Kidney (tissue), 14 donors: Measurements from ENCODE around the gene HSF4. TPM values are rescaled to one million over a fixed set of nuclear protein-coding genes. Genes with fewer than 3 reads are reported as not detected.

Source experiments
- DNase-seq, 5 donors: peaks; one replicate each; pipeline ENCODE4 v3.0.0-alpha.2; 2013 to 2020
- FAIRE-seq: peaks from 2 replicates; lab custom pipeline; 2012; peaks lifted over from hg19 to GRCh38; lab: Jason Lieb, UNC
- H3K27ac ChIP-seq, 2 donors: one replicate each; pipeline ENCODE4 v1.7.0; 2013; ENCODE audit warnings: low read depth in 2 of 2, low read length in 2 of 2, inconsistent platforms in 1 of 2
- H3K27me3 ChIP-seq: one replicate; pipeline ENCODE4 v1.7.1; 2013; ENCODE audit warnings: low read length, inconsistent platforms; ENCODE audit not compliant: control insufficient read depth, insufficient read depth
- H3K36me3 ChIP-seq, 3 donors: one replicate each; pipeline versions ENCODE4 v1.7.0 to v1.7.1; 2013; ENCODE audit warnings: low read length in 3 of 3, control low read depth in 1 of 3, inconsistent platforms in 1 of 3; ENCODE audit not compliant: insufficient read depth in 3 of 3, control insufficient read depth in 2 of 3
- H3K4me1 ChIP-seq, 3 donors: one replicate each; pipeline versions ENCODE4 v1.7.0 to v1.7.1; 2013; ENCODE audit warnings: low read length in 3 of 3, inconsistent platforms in 1 of 3, low read depth in 1 of 3; ENCODE audit not compliant: control insufficient read depth in 2 of 3, insufficient read depth in 2 of 3
- H3K4me3 ChIP-seq, 3 donors: one replicate each; pipeline versions ENCODE4 v1.7.0 to v1.8.1; 2013; ENCODE audit warnings: low read length in 3 of 3, control low read depth in 1 of 3, inconsistent platforms in 1 of 3
- H3K9ac ChIP-seq, 3 donors: one replicate each; pipeline versions ENCODE4 v1.7.0 to v1.7.1; 2013; ENCODE audit warnings: low read length in 3 of 3, control low read depth in 1 of 3, inconsistent platforms in 1 of 3
- H3K9me3 ChIP-seq, 3 donors: one replicate each; pipeline versions ENCODE4 v1.7.0 to v1.7.1; 2013; ENCODE audit warnings: low read length in 3 of 3, control low read depth in 1 of 3, inconsistent platforms in 1 of 3; ENCODE audit not compliant: control insufficient read depth in 2 of 3, insufficient read depth in 1 of 3
- CTCF ChIP-seq: IDR thresholded peaks from 3 replicates; pipeline ENCODE4 v1.5.1; 2012; ENCODE audit warnings: mild to moderate bottlenecking, moderate library complexity, borderline replicate concordance; ENCODE audit not compliant: insufficient read depth; ENCODE audit errors: extremely low read depth
- intact Hi-C: fragments of 100-400 bp; cut with DNase I; formaldehyde crosslinking; loops from one replicate; pipeline ENCODE4 v1.11.1; 2022
- polyA plus RNA-seq: library from polyadenylated mRNA; stranded (reverse); fragments of 350-450 nt; fragmentation: Illumina TruSeq; extraction: RNeasy Lipid Tissue Mini Kit (QIAGEN cat#74804); gene quantifications from one replicate; pipeline ENCODE4 v1.2.3, GENCODE V29; 2014; ENCODE audit warnings: low read depth, low replicate concordance; ENCODE audit not compliant: insufficient read depth
- total RNA-seq: library from RNA; stranded (reverse); fragmentation: NEBNext Ultra II Directional; extraction: Animal tissue kit (Norgen Biotek cat#: 25700); gene quantifications from one replicate; pipeline ENCODE4 v1.2.1, GENCODE V29; 2021
- donor health status: control.
- donor health status: control.
- donor health status: control.
- donor health status: control.
- donor health status: control.
- donor health status: DM: yes; HTN: yes; CAD: no.
- donor health status: Normal renal cell carcinoma (clear cell type).

Gene HSF4
- total and polyA plus RNA-seq, 2 donors from 2014 or later = 26.7 to 37.9 TPM

DNA sequence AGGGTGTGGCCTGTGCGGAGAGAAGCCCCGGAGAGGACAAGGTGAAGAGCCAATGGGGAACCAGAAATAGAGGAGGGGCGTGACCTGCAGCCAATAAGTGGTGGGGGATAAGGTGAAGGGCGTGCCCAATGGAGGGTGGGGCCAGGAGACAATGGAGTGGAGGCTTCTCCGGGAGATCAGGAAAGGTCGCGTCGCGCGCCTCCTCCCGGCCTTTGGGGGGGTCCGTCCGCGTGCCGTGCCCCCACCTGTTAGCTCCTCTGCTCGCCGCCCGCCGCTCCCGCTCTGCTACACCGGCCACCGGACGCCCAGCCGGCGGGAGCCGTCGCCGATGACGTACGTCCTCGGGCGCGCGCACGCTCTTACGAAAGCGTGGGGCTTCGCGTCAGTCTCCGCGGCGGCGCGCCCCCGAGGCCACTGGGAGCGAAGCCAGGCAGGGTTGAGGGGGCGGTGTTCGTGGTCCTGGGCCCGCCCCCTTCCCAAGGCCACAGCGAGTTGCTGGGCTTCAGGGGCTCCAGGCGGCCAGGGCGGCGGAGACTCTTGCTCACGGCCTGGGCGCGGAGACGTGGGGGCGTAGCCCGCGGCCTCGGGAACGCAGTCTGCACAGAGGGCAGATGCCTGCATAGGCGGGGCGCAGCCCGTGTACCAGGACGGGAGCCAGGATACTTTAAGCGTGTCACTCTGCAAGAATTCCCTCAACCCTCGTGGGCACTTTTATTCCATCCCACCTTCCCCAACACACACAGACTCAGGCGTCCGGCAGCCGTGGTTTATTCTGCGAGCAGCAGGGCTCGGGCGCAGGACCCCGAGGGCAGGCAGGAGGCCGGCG, 19.3 kb downstream of the HSF4 start, which contains the start of gene MATCAP1:
TSS of gene MATCAP1 (minus strand) at position 337 of the 826 bp plus-strand sequence. CDS start 3,353 bp downstream, outside the sequence.
- Histone ChIP-seq H3K36me3 (no peaks in the 10 kb centered on the region), H3K27me3 (no peaks in the 10 kb centered on the region), H3K4me3 (peak within 1 kb of the TSS; percentile 76 to 81 (median 79)), H3K4me1 (peaks cover 0 to 24% (median 9%) of the 10 kb centered on the region in 3 donors), H3K27ac (peak within 1 kb of the TSS; percentile 95 to 96), H3K9me3 (no peaks in the 10 kb centered on the region), H3K9ac (peak within 1 kb of the TSS; percentile 43 to 67 (median 52))
- intact Hi-C loops = no loop called here
- FAIRE-seq = peak; percentile 93
- peak; percentile 96 to 98 (median 98) for DNase-seq
- TF ChIP-seq CTCF = no peak

DNA sequence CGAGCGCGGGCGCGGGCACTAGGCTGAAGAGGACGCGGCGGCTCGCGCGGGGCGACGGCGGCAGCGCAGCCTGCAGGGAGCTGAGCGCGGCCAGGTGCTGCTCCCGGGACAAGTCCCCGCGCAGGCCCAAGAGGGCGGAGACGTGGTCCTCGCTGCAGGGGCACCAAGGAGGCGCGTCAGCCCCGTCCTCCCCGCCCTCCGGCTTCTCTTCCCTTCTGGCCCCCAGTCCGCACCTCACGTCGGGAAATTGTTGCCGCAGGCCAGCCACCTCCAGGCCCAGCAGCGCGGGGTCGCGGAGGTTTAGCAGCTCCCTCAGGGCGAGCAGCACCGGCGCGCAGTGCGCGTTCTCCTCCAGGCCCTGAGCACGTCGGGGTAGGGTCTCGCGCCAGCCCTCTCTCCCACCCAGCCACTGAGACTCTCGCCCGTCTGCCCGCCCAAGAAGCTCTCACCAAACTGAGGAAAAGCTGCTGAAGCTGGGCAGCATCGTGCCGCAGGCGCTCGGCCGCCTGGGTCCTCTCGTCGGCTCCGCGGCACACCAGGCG, 20.0 kb downstream of the HSF4 start:
- Histone ChIP-seq H3K27ac (peak overlapping the region in 1 of 2 donors; percentile 95), H3K9ac (no peak overlapping the region), H3K27me3 (no peaks in the 10 kb centered on the region), H3K36me3 (no peaks in the 10 kb centered on the region), H3K9me3 (no peaks in the 10 kb centered on the region), H3K4me3 (peak overlapping the region in 2 of 3 donors; percentile 20 to 81), H3K4me1 (peaks cover 0 to 23% (median 9%) of the 10 kb centered on the region in 3 donors)
- TF ChIP-seq CTCF = no peak
- intact Hi-C loops = no loop called here
- no peak for FAIRE-seq
- peak in 1 of 5 donors; percentile 79 for DNase-seq

DNA sequence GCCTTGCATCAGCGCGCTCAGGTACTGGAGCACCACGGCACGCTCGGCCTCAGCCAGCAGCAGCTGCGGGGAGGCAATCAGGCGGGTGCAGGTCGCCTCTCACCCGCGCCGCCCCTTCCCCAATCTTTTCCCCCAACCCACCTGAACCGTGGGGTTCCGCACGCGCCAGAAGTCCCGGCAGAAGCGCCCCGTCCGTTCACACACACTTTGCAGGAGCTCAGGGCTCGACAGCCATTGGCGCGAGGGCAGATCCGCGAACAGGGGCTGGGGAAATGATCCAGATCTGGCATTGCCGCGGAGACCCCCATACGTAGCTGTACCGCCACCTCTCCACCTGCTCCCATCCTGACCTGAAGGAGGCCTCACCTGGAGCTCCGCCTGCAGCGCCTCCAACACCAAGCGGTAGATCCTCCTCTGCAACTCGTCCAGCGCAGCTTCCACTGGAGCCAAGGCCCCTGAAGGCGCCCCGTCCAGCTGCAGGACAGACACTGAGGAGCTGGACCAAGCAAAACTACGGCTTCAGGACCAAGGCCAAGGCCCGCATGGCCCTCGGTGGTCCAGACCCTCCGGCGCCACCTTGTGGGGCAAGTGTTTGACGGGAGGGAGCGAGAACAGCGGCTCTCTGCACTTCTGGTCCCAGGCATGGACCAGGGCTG, 20.6 kb downstream of the HSF4 start:
- peak; percentile 84 for TF ChIP-seq CTCF
- Histone ChIP-seq H3K36me3 (no peaks in the 10 kb centered on the region), H3K4me1 (peaks cover 0 to 23% (median 9%) of the 10 kb centered on the region in 3 donors), H3K9ac (no peak overlapping the region), H3K4me3 (peak overlapping the region in 2 of 3 donors; percentile 9 to 81), H3K27me3 (no peaks in the 10 kb centered on the region), H3K9me3 (no peaks in the 10 kb centered on the region), H3K27ac (no peak overlapping the region)
- FAIRE-seq (peak; percentile 17), DNase-seq (peak; percentile 94 to 97 (median 96))
- intact Hi-C loops = no loop called here
